ENCODE results near the gene CDC25C. TPM values are rescaled to one million over a fixed set of nuclear protein-coding genes. Genes with fewer than 3 reads are reported as not detected.
A peak's percentile ranks its signal among the peaks of the same experiment; 100 is the strongest.

CDC25C gene
- polyA plus RNA-seq, 1 of the 3 experiments (the other 2 are of a cell fraction): 5.2 TPM

- Histone ChIP-seq H3F3A (replicated peaks; ENCODE audit: insufficient read depth) (peaks cover 4% of the 10 kb centered on the region), H4K20me1 (ENCODE audit: insufficient read depth) (no peaks in the 10 kb centered on the region), H2AFZ (ENCODE audit: low read depth) (no peak overlapping the region), H3K4me1 (ENCODE audit: control insufficient read depth in 1 of 2, insufficient read depth in 2 of 2, low read depth in 1 of 2, low read length in 1 of 2) (peaks cover 4 to 17% of the 10 kb centered on the region in 2 experiments; a peak in 2 of 4 replicates), H3K27me3 (ENCODE audit: insufficient read depth) (no peaks in the 10 kb centered on the region), H3K9me2 (no peaks in the 10 kb centered on the region), H3K36me3 (replicated peaks in 1 of 2; ENCODE audit: control insufficient read depth in 1 of 2, insufficient read depth in 2 of 2, low read length in 1 of 2) (peaks cover 20 to 31% of the 10 kb centered on the region in 2 experiments), H3K4me2 (peak overlapping the region; percentile 100; the same call in 1 of the 2 replicates), H3K9ac (no peak overlapping the region), H3K79me2 (ENCODE audit: insufficient read depth) (peaks cover 51% of the 10 kb centered on the region), H3K4me3 (ENCODE audit: low read depth in 2 of 2, low read length in 1 of 2) (no peak overlapping the region), H3K9me3 (no peaks in the 10 kb centered on the region), H3K27ac (ENCODE audit: low read depth in 2 of 2, low read length in 1 of 2) (no peak overlapping the region)
- 97% methylated on average over 3 of the region's 3 CpGs for WGBS (ENCODE audit: low lambda C conversion rate)
- ChIA-PET CTCF (interaction anchor here (13.2 kb wide), 1 partner anchor 11 kb away, joined by 239 read pairs; the partner anchor contains the start of gene KDM3B), POLR2A (interaction anchor here (3.0 kb wide), 1 partner anchor 12 kb away, joined by 44 read pairs; the partner anchor contains the start of gene KDM3B)
- TF ChIP-seq NFIC (IDR thresholded peaks at IDR 0.05; ENCODE audit: borderline replicate concordance) (no peak), PBX3 (IDR thresholded peaks at IDR 0.05) (no peak), MAX (IDR thresholded peaks at IDR 0.05; ENCODE audit: low read depth) (no peak), MXI1 (IDR thresholded peaks at IDR 0.05; ENCODE audit: low read depth, low read length) (no peak), CTCF (IDR thresholded peaks at IDR 0.05) (no peak), GATA2 (CRISPR knock-in tag; IDR thresholded peaks at IDR 0.05) (no peak), USF2 (IDR thresholded peaks at IDR 0.05; ENCODE audit: borderline replicate concordance, low read depth, low read length) (no peak), SIN3A (IDR thresholded peaks at IDR 0.05; ENCODE audit: borderline replicate concordance, low read depth, low read length) (no peak)
- no peak for DNase-seq
These were observed 8.4 kb upstream of the CDC25C start for GRCh38 chr5:138340008-138340407.

GRCh38 chr5:138339464-138339863 lies 7.9 kb upstream of the CDC25C start:
- TF ChIP-seq USF2 (IDR thresholded peaks at IDR 0.05; ENCODE audit: borderline replicate concordance, low read depth, low read length) (no peak), CTCF (IDR thresholded peaks at IDR 0.05) (no peak), RXRA (IDR thresholded peaks at IDR 0.05; ENCODE audit: borderline replicate concordance, low read depth) (no peak)
- peaks cover 20 to 27% of the 10 kb centered on the region in 2 experiments for H3K36me3 ChIP-seq (replicated peaks in 1 of 2; ENCODE audit: control insufficient read depth in 1 of 2, insufficient read depth in 2 of 2, low read length in 1 of 2)
- WGBS (ENCODE audit: low lambda C conversion rate): 100% methylated on average over 2 of the region's 2 CpGs

More at GRCh38 chr5:138339464-138339863, 7.9 kb upstream of the CDC25C start:
- Histone ChIP-seq H3F3A (replicated peaks; ENCODE audit: insufficient read depth) (peaks cover 4% of the 10 kb centered on the region), H4K20me1 (ENCODE audit: insufficient read depth) (no peaks in the 10 kb centered on the region), H3K27ac (ENCODE audit: low read depth in 2 of 2, low read length in 1 of 2) (peak overlapping the region in 1 of 2 experiments; percentile 92; a peak in 1 of 4 replicates), H3K79me2 (ENCODE audit: insufficient read depth) (peaks cover 51% of the 10 kb centered on the region), H3K9ac (peak overlapping the region; percentile 97; the same call in 1 of the 2 replicates), H2AFZ (ENCODE audit: low read depth) (no peak overlapping the region), H3K27me3 (ENCODE audit: insufficient read depth) (no peaks in the 10 kb centered on the region), H3K9me2 (no peaks in the 10 kb centered on the region), H3K4me2 (peak overlapping the region; percentile 100), H3K9me3 (no peaks in the 10 kb centered on the region), H3K4me3 (ENCODE audit: low read depth in 2 of 2, low read length in 1 of 2) (peak overlapping the region; percentile 71 to 73), H3K4me1 (ENCODE audit: control insufficient read depth in 1 of 2, insufficient read depth in 2 of 2, low read depth in 1 of 2, low read length in 1 of 2) (peaks cover 4 to 17% of the 10 kb centered on the region in 2 experiments; a peak in 2 of 4 replicates)
- ChIA-PET POLR2A (interaction anchor here (0.7 to 3.0 kb wide), 2 partner anchors 13 to 110 kb away, joined by 3 to 44 read pairs; partner anchors contain the start of gene KDM3B), CTCF (interaction anchor here (0.7 to 13.2 kb wide), 3 partner anchors 12 to 710 kb away, joined by 3 to 239 read pairs (median 3); partner anchors contain the start of gene KDM3B)
- no peak for DNase-seq

All from SK-N-SH (cell line).